ENCODE measurements around the gene NUDT7. TPM values are rescaled to one million over a fixed set of nuclear protein-coding genes. Genes with fewer than 3 reads are reported as not detected.
A peak's percentile ranks its signal among the peaks of the same experiment; 100 is the strongest.

NUDT7 gene
- total RNA-seq, 1 donor: 6.0 TPM

DNA sequence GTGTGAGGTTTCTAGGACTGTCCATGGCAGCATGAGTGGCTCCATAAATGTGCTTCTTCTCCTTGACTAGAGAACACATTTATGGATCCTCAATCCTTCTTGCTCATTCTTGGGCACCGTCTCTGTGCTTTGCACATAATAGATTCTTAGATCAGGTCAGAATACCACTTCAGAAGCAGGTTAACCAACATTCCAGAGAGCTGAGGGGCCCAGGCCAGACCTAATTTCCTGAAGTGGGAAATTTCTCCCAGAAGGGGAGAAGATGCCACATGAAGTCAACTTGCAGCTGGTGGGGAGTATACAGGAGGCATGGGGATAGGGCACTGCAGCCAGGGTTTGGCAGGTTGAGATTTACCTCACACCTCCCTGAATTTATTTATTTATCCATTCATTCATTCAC, 41.7 kb downstream of the NUDT7 start:
- no peak for DNase-seq (ENCODE audit: low read depth)
- TF ChIP-seq, protein P1, sequence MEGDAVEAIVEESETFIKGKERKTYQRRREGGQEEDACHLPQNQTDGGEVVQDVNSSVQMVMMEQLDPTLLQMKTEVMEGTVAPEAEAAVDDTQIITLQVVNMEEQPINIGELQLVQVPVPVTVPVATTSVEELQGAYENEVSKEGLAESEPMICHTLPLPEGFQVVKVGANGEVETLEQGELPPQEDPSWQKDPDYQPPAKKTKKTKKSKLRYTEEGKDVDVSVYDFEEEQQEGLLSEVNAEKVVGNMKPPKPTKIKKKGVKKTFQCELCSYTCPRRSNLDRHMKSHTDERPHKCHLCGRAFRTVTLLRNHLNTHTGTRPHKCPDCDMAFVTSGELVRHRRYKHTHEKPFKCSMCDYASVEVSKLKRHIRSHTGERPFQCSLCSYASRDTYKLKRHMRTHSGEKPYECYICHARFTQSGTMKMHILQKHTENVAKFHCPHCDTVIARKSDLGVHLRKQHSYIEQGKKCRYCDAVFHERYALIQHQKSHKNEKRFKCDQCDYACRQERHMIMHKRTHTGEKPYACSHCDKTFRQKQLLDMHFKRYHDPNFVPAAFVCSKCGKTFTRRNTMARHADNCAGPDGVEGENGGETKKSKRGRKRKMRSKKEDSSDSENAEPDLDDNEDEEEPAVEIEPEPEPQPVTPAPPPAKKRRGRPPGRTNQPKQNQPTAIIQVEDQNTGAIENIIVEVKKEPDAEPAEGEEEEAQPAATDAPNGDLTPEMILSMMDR (IDR thresholded peaks at IDR 0.05; ENCODE audit: insufficient read depth, low read depth, low read length): no peak
- H3K4me3 ChIP-seq (ENCODE audit: low read depth, low read length): no peak overlapping the region

DNA sequence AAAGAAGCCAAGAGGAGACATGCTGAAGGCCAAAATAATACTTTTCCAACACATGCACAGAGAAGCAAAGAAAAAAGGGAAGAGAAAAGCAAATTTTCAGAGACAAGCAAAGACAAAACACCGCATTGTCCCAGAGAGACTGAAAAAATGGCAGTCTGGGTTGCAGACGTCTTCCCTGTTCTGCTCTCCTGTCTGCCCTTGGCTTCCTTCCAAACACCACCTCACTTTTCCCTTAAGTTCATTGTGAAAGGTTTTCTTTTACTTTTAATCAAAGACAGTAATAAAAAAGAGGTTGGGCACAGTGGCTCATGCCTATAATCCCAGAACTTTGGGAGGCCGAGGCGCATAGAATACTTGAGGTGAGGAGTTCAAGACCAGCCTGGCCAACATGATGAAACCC, 44.9 kb downstream of the NUDT7 start:
- TF ChIP-seq, protein P1 (IDR thresholded peaks at IDR 0.05; ENCODE audit: insufficient read depth, low read depth, low read length): no peak

GRCh38 chr16:77767826-77768225, 45.5 kb downstream of the NUDT7 start:
- no peak overlapping the region for H3K4me3 ChIP-seq (ENCODE audit: low read depth, low read length)
- no peak for DNase-seq (ENCODE audit: low read depth)
- TF ChIP-seq, protein P1 (IDR thresholded peaks at IDR 0.05; ENCODE audit: insufficient read depth, low read depth, low read length): no peak

More for the DNA sequence above, 44.9 kb downstream of the NUDT7 start:
- H3K4me3 ChIP-seq (ENCODE audit: low read depth, low read length): no peak overlapping the region
- no peak for DNase-seq (ENCODE audit: low read depth)

- TF ChIP-seq, protein P1 (IDR thresholded peaks at IDR 0.05; ENCODE audit: insufficient read depth, low read depth, low read length): no peak
- DNase-seq (ENCODE audit: low read depth): peak; percentile 21
- no peak overlapping the region for H3K4me3 ChIP-seq (ENCODE audit: low read depth, low read length)
These were observed 53.9 kb downstream of the NUDT7 start for GRCh38 chr16:77775911-77776909.

DNA sequence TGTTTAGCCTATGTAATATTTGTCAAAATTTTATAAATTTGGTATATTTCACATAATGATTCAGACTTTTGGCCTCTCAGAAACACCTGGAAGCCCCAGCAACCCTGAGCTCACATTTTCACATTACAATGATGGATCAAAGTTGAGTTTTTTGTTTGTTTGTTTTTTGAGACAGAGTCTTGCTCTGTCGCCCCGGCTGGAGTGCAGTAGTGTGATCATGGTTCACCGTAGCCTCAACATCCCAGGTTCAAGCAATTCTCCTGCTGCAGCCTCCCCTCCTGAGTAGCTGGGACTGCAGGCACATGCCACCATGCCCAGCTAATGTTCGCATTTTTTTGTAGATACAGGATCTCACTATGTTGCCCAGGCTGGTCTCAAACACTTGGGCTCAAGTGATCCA, 55.4 kb downstream of the NUDT7 start:
- H3K4me3 ChIP-seq (ENCODE audit: low read depth, low read length): no peak overlapping the region
- TF ChIP-seq, protein P1 (IDR thresholded peaks at IDR 0.05; ENCODE audit: insufficient read depth, low read depth, low read length): no peak
- no peak for DNase-seq (ENCODE audit: low read depth)

DNA sequence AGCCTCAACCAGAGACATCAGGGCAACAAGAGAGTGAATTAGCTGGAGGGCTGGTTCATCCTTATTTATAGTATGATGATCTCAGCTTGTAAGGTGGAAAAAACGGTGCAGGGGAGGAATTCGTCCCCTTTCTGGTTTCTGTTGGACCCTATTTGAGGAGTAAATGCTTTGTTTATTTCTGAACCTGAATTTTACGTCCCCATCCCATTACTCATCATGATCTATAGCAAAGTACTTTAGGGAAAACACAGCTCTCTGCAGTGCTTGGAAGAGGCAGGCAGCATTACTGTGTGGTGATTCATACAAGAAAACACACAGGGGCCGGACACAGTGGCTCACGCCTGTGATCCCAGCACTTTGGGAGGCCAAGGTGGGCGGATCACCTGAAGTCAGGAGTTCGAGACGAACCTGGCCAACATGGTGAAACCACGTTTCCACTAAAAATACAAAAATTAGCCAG, 58.1 kb downstream of the NUDT7 start:
- TF ChIP-seq, protein P1 (IDR thresholded peaks at IDR 0.05; ENCODE audit: insufficient read depth, low read depth, low read length): no peak
- peak; percentile 91 for DNase-seq (ENCODE audit: low read depth)
- no peak overlapping the region for H3K4me3 ChIP-seq (ENCODE audit: low read depth, low read length)
